Neuronal stem cell (in vitro differentiated cells): ENCODE results near the gene ARL5C.

ENCODE experiments used
- DNase-seq: peaks from one replicate; pipeline ENCODE4 v3.0.0-alpha.2; 2013; ENCODE audit warnings: low spot score
- H2AFZ ChIP-seq: one replicate; pipeline ENCODE4 v1.6.1; 2013; ENCODE audit warnings: mild to moderate bottlenecking, low read length, inconsistent platforms
- H2AK5ac ChIP-seq: 2 replicates; pipeline ENCODE4 v1.6.1; 2013; ENCODE audit warnings: low read depth, mild to moderate bottlenecking, inconsistent platforms, low read length, moderate library complexity, mixed read lengths
- H2BK120ac ChIP-seq: 2 replicates; pipeline ENCODE4 v1.6.1; 2013; ENCODE audit warnings: low read depth, mild to moderate bottlenecking, inconsistent platforms, low read length, moderate library complexity, mixed read lengths
- H2BK12ac ChIP-seq: one replicate; pipeline ENCODE4 v1.6.1; 2013; ENCODE audit warnings: low read length, inconsistent platforms
- H2BK15ac ChIP-seq: 2 replicates; pipeline ENCODE4 v1.6.1; 2013; ENCODE audit warnings: mild to moderate bottlenecking, low read length, inconsistent platforms, mixed read lengths
- H2BK5ac ChIP-seq: one replicate; pipeline ENCODE4 v1.6.1; 2013; ENCODE audit warnings: inconsistent platforms, mild to moderate bottlenecking, low read length, moderate library complexity
- H3K14ac ChIP-seq: one replicate; pipeline ENCODE4 v1.6.1; 2013; ENCODE audit warnings: low read length, inconsistent platforms
- H3K18ac ChIP-seq: 2 replicates; pipeline ENCODE4 v1.6.1; 2013; ENCODE audit warnings: low read length, inconsistent platforms
- H3K23ac ChIP-seq: 2 replicates; pipeline ENCODE4 v1.6.1; 2013; ENCODE audit warnings: low read depth, mild to moderate bottlenecking, mixed read lengths, low read length, inconsistent platforms; ENCODE audit not compliant: poor library complexity
- H3K27ac ChIP-seq: replicated peaks from 3 replicates; pipeline ENCODE4 v1.5.1; 2013; ENCODE audit warnings: low read length, inconsistent platforms
- H3K27me3 ChIP-seq, 3 experiments: 2 replicates each; pipeline ENCODE4 v1.6.1; 2013; ENCODE audit warnings: low read length in 3 of 3, mild to moderate bottlenecking in 2 of 3, inconsistent platforms in 1 of 3, low read depth in 1 of 3, mixed read lengths in 1 of 3, moderate library complexity in 1 of 3; ENCODE audit not compliant: control insufficient read depth in 3 of 3, insufficient read depth in 3 of 3
- H3K36me3 ChIP-seq, 2 donors: replicated peaks in 1 of 2; 2 replicates each; pipeline ENCODE4 v1.6.1; 2013; ENCODE audit warnings: low read length in 2 of 2; ENCODE audit not compliant: control insufficient read depth in 2 of 2, insufficient read depth in 2 of 2
- H3K4ac ChIP-seq: 2 replicates; pipeline ENCODE4 v1.6.1; 2013; ENCODE audit warnings: inconsistent platforms, mild to moderate bottlenecking, low read length, moderate library complexity
- H3K4me1 ChIP-seq, 2 donors: 1 replicate in 1 of 2; 2 replicates in 1 of 2; pipeline ENCODE4 v1.6.1; 2013; ENCODE audit warnings: low read length in 2 of 2, low read depth in 1 of 2; ENCODE audit not compliant: control insufficient read depth in 2 of 2, insufficient read depth in 1 of 2
- H3K4me2 ChIP-seq: one replicate; pipeline ENCODE4 v1.6.1; 2013; ENCODE audit warnings: mild to moderate bottlenecking, low read length, inconsistent platforms; ENCODE audit not compliant: insufficient read depth, poor library complexity, severe bottlenecking
- H3K4me3 ChIP-seq, 2 donors: 2 replicates each; pipeline ENCODE4 v1.5.1; 2013; ENCODE audit warnings: low read length in 2 of 2, mild to moderate bottlenecking in 2 of 2, inconsistent platforms in 1 of 2, moderate library complexity in 1 of 2
- H3K79me1 ChIP-seq: one replicate; pipeline ENCODE4 v1.6.1; 2013; ENCODE audit warnings: low read depth, mild to moderate bottlenecking, inconsistent platforms, low read length, moderate library complexity
- H3K9ac ChIP-seq: one replicate; pipeline ENCODE4 v1.6.1; 2013; ENCODE audit warnings: mild to moderate bottlenecking, low read depth, low read length, inconsistent platforms; ENCODE audit not compliant: poor library complexity
- H3K9me3 ChIP-seq, 2 donors: replicated peaks in 1 of 2; 2 replicates each; pipeline versions ENCODE3 to v1.6.1; 2013; ENCODE audit warnings: low read length in 2 of 2, mild to moderate bottlenecking in 2 of 2, inconsistent platforms in 1 of 2, low read depth in 1 of 2, mixed read lengths in 1 of 2, moderate library complexity in 1 of 2; ENCODE audit not compliant: control insufficient read depth in 2 of 2, insufficient read depth in 1 of 2
- H4K8ac ChIP-seq: one replicate; pipeline ENCODE4 v1.6.1; 2013; ENCODE audit warnings: low read depth, mild to moderate bottlenecking, inconsistent platforms, low read length, moderate library complexity
- H4K91ac ChIP-seq: one replicate; pipeline ENCODE4 v1.6.1; 2013; ENCODE audit warnings: low read length, low read depth, mild to moderate bottlenecking, inconsistent platforms; ENCODE audit not compliant: poor library complexity
- WGBS, 2 donors: extraction: QIAGEN DNeasy Blood & Tissue Kit; methylation state at CpG; one replicate each; pipeline ENCODE4 v1.1.7; 2013; ENCODE audit warnings: missing lambda C conversion rate in 2 of 2, mixed read lengths in 1 of 2; ENCODE audit not compliant: insufficient read length in 2 of 2, insufficient replicate concordance in 1 of 2; ENCODE audit errors: extremely low coverage in 2 of 2; 5-methylcytosine and 5-hydroxymethylcytosine counted together

Gene ARL5C

DNA sequence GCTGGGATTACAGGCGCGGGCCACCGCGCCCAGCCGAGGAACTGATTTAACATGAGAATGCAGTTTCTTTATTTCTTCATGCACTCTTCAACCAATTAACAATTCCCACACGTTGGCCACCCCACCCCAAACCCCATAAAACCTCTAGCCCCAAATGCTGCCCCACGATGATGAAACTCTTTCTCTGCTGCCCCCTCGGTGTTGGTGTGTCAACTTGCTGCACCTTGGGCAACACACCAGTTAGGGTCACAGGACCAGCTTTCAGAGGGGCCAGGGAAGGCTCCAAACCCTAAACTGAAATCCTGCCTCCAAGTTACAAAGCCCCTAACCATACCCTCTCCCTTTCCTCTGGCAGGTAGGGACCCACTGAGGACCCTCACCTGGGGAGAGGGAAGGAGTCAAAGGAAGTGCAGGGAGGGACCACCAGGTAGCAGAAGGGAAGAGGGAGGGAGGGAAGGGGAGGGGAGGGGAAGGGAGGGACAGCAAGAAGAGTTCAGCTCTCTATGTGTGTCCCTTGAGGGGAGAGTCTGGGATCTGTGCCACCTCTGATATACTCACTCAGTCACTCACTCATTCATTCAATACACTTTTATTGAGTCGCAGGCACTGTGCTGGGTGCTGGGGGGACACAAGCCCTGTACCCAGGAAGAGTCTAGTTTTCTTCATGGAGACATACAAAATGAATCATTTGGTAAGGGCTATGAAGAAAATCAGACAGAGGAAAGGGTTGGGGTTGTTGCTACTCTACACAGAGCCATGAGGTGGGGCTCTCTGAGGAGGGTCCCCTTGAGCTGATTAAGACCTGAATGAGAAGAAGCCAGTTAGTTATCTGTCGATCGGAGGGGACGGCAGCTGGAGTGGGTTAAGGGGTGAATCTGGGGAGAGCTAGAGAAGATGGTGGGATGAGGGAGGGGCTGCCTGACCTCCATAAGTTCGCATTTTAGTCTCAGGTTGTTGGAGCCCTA lies 18.5 kb downstream of the ARL5C start:
- no CpG with 5 or more reads among the region's 13 CpGs for WGBS, 2 donors
- no peak overlapping the region for H3K9ac ChIP-seq
- H2BK120ac ChIP-seq, result no peak overlapping the region
- H4K91ac ChIP-seq, result no peak overlapping the region
- peaks cover 11 to 34% (median 31%) of the 10 kb centered on the region in 3 experiments for H3K27me3 ChIP-seq
- H3K18ac ChIP-seq, result peak overlapping the region; percentile 46
- H3K79me1 ChIP-seq, result peaks cover 2% of the 10 kb centered on the region
- no peak overlapping the region for H2BK5ac ChIP-seq
- H4K8ac ChIP-seq, result no peak overlapping the region
- no peaks in the 10 kb centered on the region for H3K36me3 ChIP-seq
- peaks cover 8 to 12% of the 10 kb centered on the region in 2 donors for H3K4me1 ChIP-seq
- H3K4me3 ChIP-seq, result no peak overlapping the region
- H3K14ac ChIP-seq, result no peak overlapping the region
- no peak overlapping the region for H2BK15ac ChIP-seq
- no peak overlapping the region for H3K23ac ChIP-seq
- H3K4ac ChIP-seq, result peak overlapping the region; percentile 45
- no peak overlapping the region for H3K27ac ChIP-seq
- H2AFZ ChIP-seq, result no peak overlapping the region
- no peak for DNase-seq
- H2AK5ac ChIP-seq, result no peak overlapping the region
- H3K9me3 ChIP-seq, result no peaks in the 10 kb centered on the region
- H2BK12ac ChIP-seq, result no peak overlapping the region
- H3K4me2 ChIP-seq, result no peak overlapping the region

- peaks cover 0 to 7% of the 10 kb centered on the region in 2 donors for H3K4me1 ChIP-seq
- H4K8ac ChIP-seq, result no peak overlapping the region
- no peak overlapping the region for H3K4ac ChIP-seq
- no peak overlapping the region for H3K4me3 ChIP-seq
- H3K9ac ChIP-seq, result no peak overlapping the region
- no peak overlapping the region for H2AK5ac ChIP-seq
- H2BK5ac ChIP-seq, result no peak overlapping the region
- H4K91ac ChIP-seq, result no peak overlapping the region
- H2BK15ac ChIP-seq, result no peak overlapping the region
- H3K4me2 ChIP-seq, result no peak overlapping the region
- H3K9me3 ChIP-seq, result peaks cover 0 to 1% of the 10 kb centered on the region in 2 donors
- no peak overlapping the region for H3K27ac ChIP-seq
- no peak overlapping the region for H2BK120ac ChIP-seq
- peaks cover 2% of the 10 kb centered on the region for H3K79me1 ChIP-seq
- no peak overlapping the region for H2AFZ ChIP-seq
- no peak overlapping the region for H3K18ac ChIP-seq
- no peak overlapping the region for H2BK12ac ChIP-seq
- WGBS, 2 donors, result no CpG with 5 or more reads among the region's 3 CpGs
- no peak for DNase-seq
- H3K36me3 ChIP-seq, result no peaks in the 10 kb centered on the region
- peaks cover 11 to 29% (median 21%) of the 10 kb centered on the region in 3 experiments for H3K27me3 ChIP-seq
- no peak overlapping the region for H3K14ac ChIP-seq
- no peak overlapping the region for H3K23ac ChIP-seq
Measured at GRCh38 chr17:39146273-39146672, 19.7 kb downstream of the ARL5C start.

DNA sequence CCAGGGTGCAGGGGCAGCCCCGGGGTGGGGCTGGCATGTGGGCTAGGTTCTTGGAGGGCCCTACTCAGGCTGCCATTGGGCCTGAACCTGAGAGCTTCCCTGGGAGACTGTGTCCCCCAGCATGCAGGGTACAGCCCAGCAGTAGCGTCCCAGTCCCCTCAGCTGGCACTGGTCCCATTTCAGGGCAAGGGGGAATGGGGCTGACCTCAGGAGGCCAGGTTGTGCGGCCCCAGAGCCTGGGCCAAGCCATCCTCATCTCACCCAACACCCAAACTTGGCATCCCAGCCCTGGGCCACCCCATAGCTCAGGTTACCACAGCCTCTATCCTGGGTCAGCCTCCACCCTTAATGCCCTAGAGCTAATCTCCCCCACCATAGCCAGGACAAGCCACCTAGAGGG lies 20.8 kb downstream of the ARL5C start:
- Histone ChIP-seq H3K23ac (no peak overlapping the region), H2BK120ac (no peak overlapping the region), H3K27me3 (peaks cover under 1 to 20% (median 10%) of the 10 kb centered on the region in 3 experiments), H3K9me3 (peaks cover 0 to 3% of the 10 kb centered on the region in 2 donors), H3K14ac (peak overlapping the region; percentile 2), H3K4me3 (no peak overlapping the region), H2AK5ac (no peak overlapping the region), H3K4ac (no peak overlapping the region), H3K27ac (no peak overlapping the region), H2BK5ac (no peak overlapping the region), H3K9ac (no peak overlapping the region), H3K18ac (no peak overlapping the region), H3K4me1 (peaks cover 0 to 2% of the 10 kb centered on the region in 2 donors), H3K79me1 (no peaks in the 10 kb centered on the region), H2AFZ (no peak overlapping the region), H3K36me3 (no peaks in the 10 kb centered on the region), H3K4me2 (no peak overlapping the region), H2BK15ac (no peak overlapping the region), H4K8ac (no peak overlapping the region), H4K91ac (no peak overlapping the region), H2BK12ac (no peak overlapping the region)
- no peak for DNase-seq
- no CpG with 5 or more reads among the region's 3 CpGs for WGBS, 2 donors

DNA sequence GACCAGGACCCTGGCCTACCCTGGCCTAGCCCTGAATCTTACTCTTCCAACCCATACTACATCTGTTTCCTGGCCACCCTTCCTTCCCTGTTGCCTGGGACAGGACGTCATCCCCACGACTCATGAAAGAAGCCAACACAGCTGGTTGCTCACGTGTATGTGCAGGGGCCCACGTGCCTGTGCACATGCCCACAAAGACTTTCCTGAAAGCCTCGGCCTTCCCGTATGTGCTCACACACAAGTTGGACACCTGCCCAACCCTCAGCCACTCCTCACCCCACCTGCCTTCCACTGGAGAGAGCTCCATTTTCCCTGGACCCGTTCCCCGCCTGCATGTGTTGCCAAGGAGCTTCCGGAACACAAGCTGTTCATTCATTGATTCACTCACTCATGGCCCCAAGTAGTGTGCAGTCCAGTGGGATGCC lies 21.5 kb downstream of the ARL5C start:
- H3K23ac ChIP-seq, result no peak overlapping the region
- no CpG with 5 or more reads among the region's 9 CpGs for WGBS, 2 donors
- H3K9ac ChIP-seq, result no peak overlapping the region
- no peak overlapping the region for H2BK120ac ChIP-seq
- no peak overlapping the region for H2BK15ac ChIP-seq
- no peaks in the 10 kb centered on the region for H3K79me1 ChIP-seq
- no peak overlapping the region for H3K14ac ChIP-seq
- no peak overlapping the region for H3K4ac ChIP-seq
- no peak overlapping the region for H4K8ac ChIP-seq
- H3K27me3 ChIP-seq, result peaks cover 0 to 12% (median 4%) of the 10 kb centered on the region in 3 experiments
- H3K9me3 ChIP-seq, result peaks cover 0 to 3% of the 10 kb centered on the region in 2 donors
- H3K4me2 ChIP-seq, result no peak overlapping the region
- no peak overlapping the region for H3K18ac ChIP-seq
- H2AK5ac ChIP-seq, result no peak overlapping the region
- no peak overlapping the region for H2BK12ac ChIP-seq
- H3K36me3 ChIP-seq, result no peaks in the 10 kb centered on the region
- H3K4me1 ChIP-seq, result peaks cover 0 to 2% of the 10 kb centered on the region in 2 donors
- no peak overlapping the region for H4K91ac ChIP-seq
- H2BK5ac ChIP-seq, result no peak overlapping the region
- H3K27ac ChIP-seq, result no peak overlapping the region
- H2AFZ ChIP-seq, result no peak overlapping the region
- H3K4me3 ChIP-seq, result no peak overlapping the region
- DNase-seq, result no peak
